ENCODE data around the gene D2HGDH. TPM values are rescaled to one million over a fixed set of nuclear protein-coding genes. Genes with fewer than 3 reads are reported as not detected.

Gene D2HGDH
- total and polyA plus RNA-seq, 10 of the 15 experiments (the other 5 are each of a cell fraction or from before 2014, with no cell fraction given): 0.52 to 32.1 (median 11.0) TPM

DNA sequence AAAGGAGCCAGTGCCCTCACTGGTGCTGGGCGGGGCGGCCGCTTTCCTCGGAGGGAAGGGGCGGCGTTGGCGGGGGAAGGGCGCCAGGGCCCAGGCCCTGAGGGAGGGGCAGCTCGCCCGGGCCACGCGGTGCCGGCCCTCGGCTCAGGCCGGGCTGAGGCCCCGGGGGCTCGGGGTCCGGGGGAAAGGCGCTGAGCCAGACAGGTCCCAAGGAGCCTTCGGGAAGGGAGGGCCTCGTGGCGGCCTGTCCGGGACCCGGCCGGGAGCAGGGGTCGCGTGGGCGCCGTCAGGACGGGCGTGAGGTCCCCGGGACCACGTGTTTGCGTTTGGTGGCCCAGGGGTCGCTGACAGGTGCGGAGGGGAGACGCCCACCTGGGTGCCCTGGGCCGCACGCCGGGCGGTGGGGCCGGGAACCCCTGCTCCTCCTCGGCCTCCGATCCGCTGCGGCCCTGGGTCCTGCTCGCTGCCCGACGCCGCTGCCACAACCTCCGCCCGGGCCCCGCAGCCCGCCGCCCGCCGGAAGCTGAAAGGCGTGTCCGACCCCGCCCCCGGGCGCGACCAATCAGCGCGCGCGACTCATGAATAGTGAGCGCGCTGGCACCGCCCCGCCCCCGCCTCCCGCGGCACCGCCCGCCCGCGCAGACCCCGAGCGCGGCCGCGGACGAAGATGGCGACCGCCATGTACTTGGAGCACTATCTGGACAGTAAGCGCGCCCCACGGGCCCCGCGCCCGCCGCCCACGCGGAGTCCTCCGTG is 32.9 kb upstream of the D2HGDH start, which contains the start of gene ING5 (continued):
- TF ChIP-seq, protein P1, sequence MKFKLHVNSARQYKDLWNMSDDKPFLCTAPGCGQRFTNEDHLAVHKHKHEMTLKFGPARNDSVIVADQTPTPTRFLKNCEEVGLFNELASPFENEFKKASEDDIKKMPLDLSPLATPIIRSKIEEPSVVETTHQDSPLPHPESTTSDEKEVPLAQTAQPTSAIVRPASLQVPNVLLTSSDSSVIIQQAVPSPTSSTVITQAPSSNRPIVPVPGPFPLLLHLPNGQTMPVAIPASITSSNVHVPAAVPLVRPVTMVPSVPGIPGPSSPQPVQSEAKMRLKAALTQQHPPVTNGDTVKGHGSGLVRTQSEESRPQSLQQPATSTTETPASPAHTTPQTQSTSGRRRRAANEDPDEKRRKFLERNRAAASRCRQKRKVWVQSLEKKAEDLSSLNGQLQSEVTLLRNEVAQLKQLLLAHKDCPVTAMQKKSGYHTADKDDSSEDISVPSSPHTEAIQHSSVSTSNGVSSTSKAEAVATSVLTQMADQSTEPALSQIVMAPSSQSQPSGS (IDR thresholded peaks at IDR 0.05; ENCODE audit: low read length): no peak
- TF ChIP-seq NFYA (IDR thresholded peaks at IDR 0.05; ENCODE audit: borderline replicate concordance, low read depth, low read length) (no peak), MXI1 (IDR thresholded peaks at IDR 0.05; ENCODE audit: low read depth, low read length) (peak; percentile 90), TCF3 (IDR thresholded peaks at IDR 0.05; ENCODE audit: borderline replicate concordance, insufficient read depth, low read depth, low read length) (0 out of 2 replicates have a peak, but pooled peaks have one; percentile 35), CBFB (IDR thresholded peaks at IDR 0.05; ENCODE audit: low read depth) (no peak), SIN3A (IDR thresholded peaks at IDR 0.05; ENCODE audit: low read depth, low read length) (peak; percentile 75; the same call in 1 of the 2 replicates), YY1 (IDR thresholded peaks at IDR 0.05; ENCODE audit: low read depth, low read length) (peak; percentile 95), PAX5 (IDR thresholded peaks at IDR 0.05; ENCODE audit: borderline replicate concordance, low read depth, low read length) (no peak), SMAD1 (IDR thresholded peaks at IDR 0.05; ENCODE audit: low read depth, partially characterized antibody) (no peak), FOS (IDR thresholded peaks at IDR 0.05; ENCODE audit: borderline replicate concordance, extremely low read depth, insufficient read length) (no peak), POLR2A (IDR thresholded peaks at IDR 0.05; ENCODE audit: low read depth, low read length) (peak; percentile 89), RCOR1 (conservative IDR thresholded peaks at IDR 0.05; ENCODE audit: low read depth, low read length) (no peak), DPF2 (IDR thresholded peaks at IDR 0.05) (peak; percentile 89), GATAD2B (conservative IDR thresholded peaks at IDR 0.05; ENCODE audit: low read depth) (peak; percentile 99), TAF1 (IDR thresholded peaks at IDR 0.05; ENCODE audit: borderline replicate concordance, low read depth, low read length) (peak; percentile 87), IKZF1 (conservative IDR thresholded peaks at IDR 0.05) (peak; percentile 86), SMAD5 (IDR thresholded peaks at IDR 0.05; ENCODE audit: low read depth) (peak; percentile 80; the same call in 1 of the 2 replicates), CBX3 (IDR thresholded peaks at IDR 0.05; ENCODE audit: borderline replicate concordance, low read depth) (no peak), POLR2AphosphoS5 (IDR thresholded peaks at IDR 0.05; ENCODE audit: low read length) (peak; percentile 76; the same call in 1 of the 2 replicates), RFX5 (IDR thresholded peaks at IDR 0.05; ENCODE audit: low read depth, low read length) (no peak), SMC3 (IDR thresholded peaks at IDR 0.05; ENCODE audit: borderline replicate concordance, low read length) (no peak), ZNF622 (IDR thresholded peaks at IDR 0.05) (no peak), CREB1 (IDR thresholded peaks at IDR 0.05; ENCODE audit: low read depth) (peak; percentile 17; the same call in 1 of the 2 replicates), KLF5 (IDR thresholded peaks at IDR 0.05; ENCODE audit: partially characterized antibody) (peak; percentile 55)
- TF ChIP-seq, protein P2, sequence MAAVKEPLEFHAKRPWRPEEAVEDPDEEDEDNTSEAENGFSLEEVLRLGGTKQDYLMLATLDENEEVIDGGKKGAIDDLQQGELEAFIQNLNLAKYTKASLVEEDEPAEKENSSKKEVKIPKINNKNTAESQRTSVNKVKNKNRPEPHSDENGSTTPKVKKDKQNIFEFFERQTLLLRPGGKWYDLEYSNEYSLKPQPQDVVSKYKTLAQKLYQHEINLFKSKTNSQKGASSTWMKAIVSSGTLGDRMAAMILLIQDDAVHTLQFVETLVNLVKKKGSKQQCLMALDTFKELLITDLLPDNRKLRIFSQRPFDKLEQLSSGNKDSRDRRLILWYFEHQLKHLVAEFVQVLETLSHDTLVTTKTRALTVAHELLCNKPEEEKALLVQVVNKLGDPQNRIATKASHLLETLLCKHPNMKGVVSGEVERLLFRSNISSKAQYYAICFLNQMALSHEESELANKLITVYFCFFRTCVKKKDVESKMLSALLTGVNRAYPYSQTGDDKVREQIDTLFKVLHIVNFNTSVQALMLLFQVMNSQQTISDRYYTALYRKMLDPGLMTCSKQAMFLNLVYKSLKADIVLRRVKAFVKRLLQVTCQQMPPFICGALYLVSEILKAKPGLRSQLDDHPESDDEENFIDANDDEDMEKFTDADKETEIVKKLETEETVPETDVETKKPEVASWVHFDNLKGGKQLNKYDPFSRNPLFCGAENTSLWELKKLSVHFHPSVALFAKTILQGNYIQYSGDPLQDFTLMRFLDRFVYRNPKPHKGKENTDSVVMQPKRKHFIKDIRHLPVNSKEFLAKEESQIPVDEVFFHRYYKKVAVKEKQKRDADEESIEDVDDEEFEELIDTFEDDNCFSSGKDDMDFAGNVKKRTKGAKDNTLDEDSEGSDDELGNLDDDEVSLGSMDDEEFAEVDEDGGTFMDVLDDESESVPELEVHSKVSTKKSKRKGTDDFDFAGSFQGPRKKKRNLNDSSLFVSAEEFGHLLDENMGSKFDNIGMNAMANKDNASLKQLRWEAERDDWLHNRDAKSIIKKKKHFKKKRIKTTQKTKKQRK (IDR thresholded peaks at IDR 0.05; ENCODE audit: low read depth, low read length): no peak
- TF ChIP-seq, protein P3, sequence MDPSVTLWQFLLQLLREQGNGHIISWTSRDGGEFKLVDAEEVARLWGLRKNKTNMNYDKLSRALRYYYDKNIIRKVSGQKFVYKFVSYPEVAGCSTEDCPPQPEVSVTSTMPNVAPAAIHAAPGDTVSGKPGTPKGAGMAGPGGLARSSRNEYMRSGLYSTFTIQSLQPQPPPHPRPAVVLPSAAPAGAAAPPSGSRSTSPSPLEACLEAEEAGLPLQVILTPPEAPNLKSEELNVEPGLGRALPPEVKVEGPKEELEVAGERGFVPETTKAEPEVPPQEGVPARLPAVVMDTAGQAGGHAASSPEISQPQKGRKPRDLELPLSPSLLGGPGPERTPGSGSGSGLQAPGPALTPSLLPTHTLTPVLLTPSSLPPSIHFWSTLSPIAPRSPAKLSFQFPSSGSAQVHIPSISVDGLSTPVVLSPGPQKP (IDR thresholded peaks at IDR 0.05; ENCODE audit: low read depth, low read length): 0 out of 2 replicates have a peak, but pooled peaks have one; percentile 34
